ENCODE results near the gene BOD1. TPM values are rescaled to one million over a fixed set of nuclear protein-coding genes. Genes with fewer than 3 reads are reported as not detected.

BOD1 gene
- total and polyA plus RNA-seq, 9 of the 15 experiments (the other 6 are each of a cell fraction or from before 2014, with no cell fraction given): 10.1 to 31.6 (median 22.6) TPM

GRCh38 chr5:173615884-173616576, 420 bp downstream of the BOD1 start (continued):
- no peak for TF ChIP-seq AFF1 (IDR thresholded peaks at IDR 0.05; ENCODE audit: low read depth in 1 of 2, partially characterized antibody in 2 of 2)
- TF ChIP-seq PCBP2 (IDR thresholded peaks at IDR 0.05; ENCODE audit: low read depth, low read length, poor library complexity, severe bottlenecking): no peak
- no peak for TF ChIP-seq KAT8 (IDR thresholded peaks at IDR 0.05; ENCODE audit: low read depth)
- no peak for TF ChIP-seq ETV1 (tag; conservative IDR thresholded peaks at IDR 0.05; ENCODE audit: low read depth)
- no peak for TF ChIP-seq RBM34 (IDR thresholded peaks at IDR 0.05; ENCODE audit: borderline replicate concordance, insufficient read depth, low read length)
- TF ChIP-seq SNIP1 (IDR thresholded peaks at IDR 0.05; ENCODE audit: low read depth): no peak
- no peak for TF ChIP-seq ZMIZ1 (IDR thresholded peaks at IDR 0.05; ENCODE audit: low read depth in 2 of 2, low read length in 2 of 2)
- no peak for TF ChIP-seq NFATC3 (IDR thresholded peaks at IDR 0.05)
- TF ChIP-seq PATZ1 (CRISPR knock-in tag; IDR thresholded peaks at IDR 0.05; ENCODE audit: borderline replicate concordance): no peak
- 0 out of 2 replicates have a peak, but pooled peaks have one; percentile 21 for TF ChIP-seq MITF (IDR thresholded peaks at IDR 0.05)
- no peak for TF ChIP-seq ZBTB7A (IDR thresholded peaks at IDR 0.05; ENCODE audit: borderline replicate concordance, control insufficient read depth, low read depth, low read length)
- no peak for TF ChIP-seq OTX1 (CRISPR knock-in tag; IDR thresholded peaks at IDR 0.05)
- TF ChIP-seq ZFX (CRISPR knock-in tag; IDR thresholded peaks at IDR 0.05): no peak; the same call in 1 of the 2 replicates

Data from K562 (cell line).